Right ventricle myocardium inferior (tissue), 1 donor: ENCODE measurements around the gene GRIK3. TPM values are rescaled to one million over a fixed set of nuclear protein-coding genes. Genes with fewer than 3 reads are reported as not detected.
"Not testable (repeated sequence)": the region's sequence is repeated elsewhere in the genome, so short reads cannot be mapped to it uniquely, and the experiment has no call there.

Experiments
- ATAC-seq: fragments of 200-7000 bp; cut with Tn5 transposase; one replicate; pipeline ENCODE4 v1.9.1; 2020; ENCODE audit warnings: mild to moderate bottlenecking, moderate library complexity
- DNase-seq: peaks from one replicate; pipeline ENCODE4 v3.0.0; 2021; ENCODE audit errors: missing footprints
- intact Hi-C: fragments of 100-400 bp; cut with DNase I; formaldehyde crosslinking; loops from one replicate; pipeline ENCODE4 v1.11.0; 2022
- total RNA-seq: library from RNA; stranded (reverse); fragmentation: NEBNext Ultra II Directional; extraction: Animal tissue kit (Norgen Biotek cat#: 25700); gene quantifications from one replicate; pipeline ENCODE4 v1.2.1, GENCODE V29; 2021
- donor health status: DM: no; HTN: yes; CAD: no; lungs with severe emphysema.

GRIK3 gene
- total RNA-seq, 1 donor from 2014 or later: 0.65 TPM

DNA sequence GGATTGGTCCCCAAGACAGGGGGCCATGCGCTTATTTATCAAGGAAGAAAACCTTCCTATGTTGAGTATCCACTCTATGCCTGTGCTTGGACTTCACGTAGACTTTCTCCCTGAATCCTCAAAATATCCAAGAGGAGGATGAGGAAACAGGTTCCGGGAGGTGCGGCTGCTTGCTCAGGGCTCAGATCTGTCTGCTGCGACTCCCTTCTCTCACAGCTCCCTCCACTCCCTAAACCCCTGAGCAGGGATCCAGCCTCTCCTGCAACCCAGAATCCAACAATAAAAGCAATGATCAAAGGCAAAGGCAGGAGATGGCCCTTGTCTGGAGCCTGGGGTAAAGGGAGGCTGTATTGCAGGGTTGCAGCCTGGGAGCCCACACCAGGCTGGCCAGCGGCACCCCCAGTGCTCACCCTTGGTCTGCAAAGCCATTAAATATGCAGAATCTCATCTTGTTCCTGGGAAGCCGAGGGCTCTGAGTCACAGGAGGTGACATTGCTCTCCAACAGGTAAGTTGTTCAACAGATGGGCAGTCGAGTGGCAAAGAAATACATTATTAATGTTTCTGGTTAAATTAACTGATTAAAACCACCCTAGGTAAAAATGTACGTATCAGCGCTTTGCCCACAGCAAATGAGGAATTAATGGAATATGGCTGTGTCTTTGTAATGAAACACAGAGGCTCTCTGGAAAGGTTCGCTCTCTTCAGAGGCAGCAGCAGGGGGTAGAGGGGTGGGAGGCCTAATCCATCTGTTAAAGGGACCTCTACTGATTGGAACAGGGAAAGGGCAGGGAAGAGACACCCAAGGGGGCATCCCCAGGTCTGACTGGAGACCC is 111.5 kb downstream of the GRIK3 start:
- ATAC-seq: no peak
- intact Hi-C loops: no loop called here
- no peak for DNase-seq

DNA sequence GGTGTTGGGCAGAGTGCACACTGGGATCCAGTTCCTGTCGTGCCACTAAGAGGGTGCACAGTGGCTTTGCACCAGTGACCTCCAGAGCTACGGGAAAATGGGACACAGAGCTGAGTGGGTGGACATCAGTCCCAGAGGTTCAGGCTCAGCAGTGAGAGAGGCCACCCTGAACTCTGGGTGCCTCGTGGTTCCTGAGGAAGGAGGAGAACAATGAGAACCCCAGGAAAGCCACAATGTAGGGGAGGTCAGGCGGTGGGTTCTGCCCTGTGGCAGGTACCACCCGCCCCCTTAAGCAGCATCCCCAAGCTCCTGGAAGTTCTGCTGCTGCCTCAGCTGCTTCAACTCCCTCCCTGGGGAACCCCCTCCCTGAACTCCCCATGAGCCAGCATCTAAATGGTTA is 112.2 kb downstream of the GRIK3 start:
- DNase-seq: no peak
- no peak for ATAC-seq
- intact Hi-C loops: no loop called here

GRCh38 chr1:36920801-36921405 is 113.4 kb downstream of the GRIK3 start:
- intact Hi-C loops: no loop called here

GRCh38 chr1:36920371-36920770 is 113.9 kb downstream of the GRIK3 start:
- intact Hi-C loops: no loop called here
- DNase-seq (no peak), ATAC-seq (no peak)

More at GRCh38 chr1:36920801-36921405, 113.4 kb downstream of the GRIK3 start:
- ATAC-seq (no peak), DNase-seq (no peak)

DNA sequence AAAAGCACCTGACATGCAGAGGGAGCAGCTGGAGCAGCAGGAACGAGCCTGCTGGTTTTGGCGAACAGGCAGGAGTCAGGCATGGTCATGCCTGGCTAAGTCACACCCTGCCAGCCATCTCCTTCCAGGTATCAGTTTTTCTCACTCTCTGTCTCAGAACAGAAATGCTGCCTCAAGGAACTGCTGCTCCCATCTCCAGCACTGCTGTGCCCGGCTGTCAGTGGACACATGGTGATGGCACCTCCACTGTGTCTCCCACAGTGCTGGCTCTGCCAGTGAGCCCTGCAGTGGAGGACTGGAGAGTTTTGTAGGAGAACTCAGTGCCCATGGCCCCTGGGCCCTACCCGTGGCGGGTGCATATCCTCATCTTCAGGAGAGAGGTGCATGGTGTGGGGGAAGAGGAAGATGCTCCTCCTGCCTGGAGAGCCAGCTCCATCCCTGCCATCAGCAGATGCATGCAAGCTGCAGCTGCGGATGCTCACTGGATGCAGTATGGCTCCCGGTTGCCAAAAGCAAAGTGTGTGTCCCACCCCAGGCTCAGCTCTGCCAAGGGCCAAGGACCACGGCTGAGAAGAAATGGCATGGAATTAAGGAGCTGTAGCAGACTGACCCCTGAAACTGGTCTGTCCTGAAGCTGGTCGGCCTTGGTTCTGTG is 114.7 kb downstream of the GRIK3 start:
- intact Hi-C loops: no loop called here
- DNase-seq (no peak), ATAC-seq (no peak)

- ATAC-seq (no peak), DNase-seq (no peak)
- intact Hi-C loops: no loop called here
Observed at GRCh38 chr1:36918604-36919003, 115.7 kb downstream of the GRIK3 start.

GRCh38 chr1:36916542-36916941 is 117.8 kb downstream of the GRIK3 start:
- intact Hi-C loops, DNase-seq, ATAC-seq: not testable (repeated sequence)

GRCh38 chr1:36913484-36914060 is 120.7 kb downstream of the GRIK3 start:
- DNase-seq (no peak), ATAC-seq (no peak)
- intact Hi-C loops: loop anchor here (5.0 kb wide), 1 partner anchor 146 kb away; no protein-coding TSS in a partner anchor

- ATAC-seq (no peak), DNase-seq (no peak)
- intact Hi-C loops: loop anchor here (5.0 kb wide), 1 partner anchor 146 kb away; no protein-coding TSS in a partner anchor
Observed at GRCh38 chr1:36913016-36913415, 121.3 kb downstream of the GRIK3 start.

DNA sequence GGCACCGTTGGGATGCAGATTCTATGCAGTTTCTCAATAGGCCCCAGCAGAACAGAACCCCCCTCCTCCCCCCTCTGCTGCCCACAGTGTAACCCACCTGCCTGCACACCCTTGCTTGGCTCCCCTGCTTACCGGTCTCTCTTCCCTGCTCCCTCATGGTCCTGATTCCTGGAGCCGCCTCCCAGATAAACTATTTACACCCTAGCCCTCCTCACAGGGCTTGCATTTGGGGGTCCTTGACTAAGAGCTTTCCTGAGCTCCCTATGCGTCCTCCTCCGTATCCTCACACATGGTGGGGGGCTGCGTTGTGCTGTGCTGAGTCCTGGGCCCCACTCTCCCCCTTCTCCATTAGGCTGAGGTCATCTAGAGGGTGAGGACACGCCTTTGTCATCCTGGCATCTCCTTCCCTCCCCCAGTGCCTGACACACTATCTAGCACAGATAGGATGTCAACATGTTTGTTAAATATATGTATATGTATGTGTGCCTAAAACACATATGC is 121.9 kb downstream of the GRIK3 start:
- intact Hi-C loops: loop anchor here (5.0 kb wide), 1 partner anchor 145 kb away; no protein-coding TSS in a partner anchor

DNA sequence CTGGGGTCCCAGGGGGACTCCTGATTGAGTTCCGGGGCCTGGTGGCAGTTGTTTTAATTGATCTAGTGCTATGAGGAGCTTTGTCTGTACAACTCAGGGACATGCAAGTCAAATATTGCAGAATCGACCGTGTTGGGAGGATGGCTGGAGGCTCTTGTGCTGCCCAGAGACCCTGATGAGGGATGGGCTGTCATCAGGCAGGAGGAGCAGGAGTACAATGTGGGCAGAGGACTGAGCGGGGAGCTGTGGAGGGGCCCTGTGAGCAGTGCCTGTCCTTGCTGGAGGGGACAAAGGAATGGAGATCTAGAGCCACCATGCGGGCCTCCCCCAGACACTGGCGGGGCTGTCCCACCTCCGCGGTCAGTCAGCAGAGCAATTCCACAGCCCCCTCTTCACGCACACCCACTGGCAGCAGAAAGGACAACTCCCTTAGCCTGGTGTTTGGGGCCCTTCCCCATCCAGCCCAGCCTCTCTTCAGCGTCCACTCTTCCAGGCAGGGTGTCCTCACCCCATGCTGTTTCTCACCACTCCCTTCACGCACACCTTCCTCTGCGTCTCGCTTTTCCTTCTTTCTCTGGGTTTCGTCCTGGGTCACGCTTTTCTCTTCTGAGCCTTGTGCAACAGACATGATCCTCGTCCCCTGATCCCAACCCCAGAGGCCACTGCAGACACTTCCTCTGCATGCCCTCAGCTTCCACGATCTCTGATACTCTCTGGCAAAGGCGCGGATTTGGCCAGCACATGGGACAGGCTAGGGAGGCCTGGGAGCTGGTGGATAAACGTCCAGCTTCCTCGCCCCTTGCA is 122.6 kb downstream of the GRIK3 start:
- DNase-seq (no peak), ATAC-seq (no peak)
- intact Hi-C loops: loop anchor here (5.0 kb wide), 1 partner anchor 144 kb away; no protein-coding TSS in a partner anchor

More for the DNA sequence above, 121.9 kb downstream of the GRIK3 start:
- ATAC-seq (no peak), DNase-seq (no peak)

- ATAC-seq (no peak), DNase-seq (no peak)
- intact Hi-C loops: loop anchor here (5.0 kb wide), 1 partner anchor 144 kb away; no protein-coding TSS in a partner anchor
Observed at GRCh38 chr1:36910886-36911540, 123.3 kb downstream of the GRIK3 start.

- DNase-seq: no peak
- intact Hi-C loops: loop anchor here (5.0 kb wide), 1 partner anchor 143 kb away; no protein-coding TSS in a partner anchor
- no peak for ATAC-seq
Observed at GRCh38 chr1:36909946-36910725, 124.2 kb downstream of the GRIK3 start.

DNA sequence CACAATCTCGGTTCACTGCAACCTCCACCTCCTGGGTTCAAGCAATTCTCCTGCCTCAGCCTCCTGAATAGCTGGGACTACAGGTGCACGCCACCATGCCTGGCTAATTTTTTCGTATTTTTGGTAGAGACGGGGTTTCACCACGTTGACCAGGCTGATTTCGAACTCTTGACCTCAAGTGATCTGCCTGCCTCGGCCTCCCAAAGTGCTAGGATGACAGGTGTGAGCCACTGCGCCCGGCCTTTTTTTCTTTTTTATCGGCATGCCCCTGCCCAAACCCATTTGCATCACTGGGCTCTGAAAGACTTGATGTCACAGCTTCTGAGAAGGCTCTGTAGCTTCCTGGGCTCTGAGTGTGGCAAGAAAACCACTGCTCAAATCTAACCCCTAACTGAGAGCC is 125.0 kb downstream of the GRIK3 start:
- intact Hi-C loops, ATAC-seq, DNase-seq: not testable (repeated sequence)

GRCh38 chr1:36908096-36908495 is 126.2 kb downstream of the GRIK3 start:
- no peak for DNase-seq
- ATAC-seq: no peak
- intact Hi-C loops: no loop called here

GRCh38 chr1:36906555-36906954 is 127.8 kb downstream of the GRIK3 start:
- DNase-seq: no peak
- intact Hi-C loops: no loop called here
- no peak for ATAC-seq

GRCh38 chr1:36905941-36906340 is 128.4 kb downstream of the GRIK3 start:
- intact Hi-C loops: no loop called here
- ATAC-seq: no peak
- DNase-seq: no peak
